Pancreas (tissue), 10 donors: ENCODE data around the gene CPT1B. TPM values are rescaled to one million over a fixed set of nuclear protein-coding genes. Genes with fewer than 3 reads are reported as not detected.

Source experiments
- ATAC-seq, 4 donors: fragments of 200-7000 bp; cut with Tn5 transposase; one replicate each; pipeline versions ENCODE4 v1.8.0 to v1.9.1; 2020; ENCODE audit warnings: mild to moderate bottlenecking in 4 of 4, moderate library complexity in 4 of 4
- DNase-seq, 6 donors: peaks; one replicate each; pipeline ENCODE4 v3.0.0-alpha.2; 2020
- FAIRE-seq: peaks from 2 replicates; lab custom pipeline; 2012; peaks lifted over from hg19 to GRCh38; lab: Jason Lieb, UNC
- H3K27ac ChIP-seq, 4 donors: fragments of 200-600 bp; sonication (generic); 1 replicate in 3 of 4; 2 replicates in 1 of 4; pipeline versions ENCODE4 v1.5.0 to v1.8.0; 2020
- H3K27me3 ChIP-seq, 4 donors: fragments of 200-600 bp; one replicate each; pipeline ENCODE4 v1.8.0; 2021
- H3K36me3 ChIP-seq, 3 donors: fragments of 200-600 bp; sonication (generic) in 1 of 3; one replicate each; pipeline versions ENCODE4 v1.5.0 to v1.8.0; 2020 to 2021
- H3K4me1 ChIP-seq, 3 donors: fragments of 200-600 bp; one replicate each; pipeline ENCODE4 v1.8.0; 2021
- H3K4me3 ChIP-seq, 4 donors: fragments of 200-600 bp; sonication (generic) in 2 of 4; one replicate each; pipeline versions ENCODE4 v1.5.0 to v1.8.0; 2020 to 2021
- H3K9me3 ChIP-seq, 4 donors: fragments of 200-600 bp; one replicate each; pipeline ENCODE4 v1.8.0; 2021
- CTCF ChIP-seq, 4 donors: fragments of 200-600 bp; sonication (generic) in 3 of 4; IDR thresholded peaks; one replicate each; pipeline versions ENCODE4 v1.5.0 to v1.8.0; 2021; ENCODE audit warnings: antibody characterized with exemption in 4 of 4
- WGBS, 2 donors: extraction: QIAGEN DNeasy Blood & Tissue Kit; methylation state at CpG; one replicate each; pipeline ENCODE4 v1.1.7; 2013; 5-methylcytosine and 5-hydroxymethylcytosine counted together
- intact Hi-C, 3 donors: fragments of 100-400 bp; cut with DNase I; formaldehyde crosslinking; loops; one replicate each; pipeline versions ENCODE4 v1.11.1 to v1.14.2; 2022
- polyA plus RNA-seq, 2 donors: library from polyadenylated mRNA; stranded (reverse); fragments of 200-250 nt; gene quantifications; one replicate each; pipeline ENCODE4 v1.2.3, GENCODE V29; 2013
- total RNA-seq, 6 donors: library from RNA; stranded (reverse); fragmentation: NEBNext Ultra II Directional in 4 of 6; extraction: Animal tissue kit (Norgen Biotek cat#: 25700) in 4 of 6; gene quantifications; one replicate each; pipeline versions ENCODE4 v1.2.1 to v1.2.4, GENCODE V29; 2021 to 2023
- donor health status: healthy with polysubstance abuse.
- donor health status: DM: no; HTN: no; CAD: no; lungs with moderate emphysema.
- donor health status: DM: no; HTN: no; CAD: no.
- donor health status: control.
- donor health status: control.
- donor health status: Bipolar disorder and iron deficiency.
- donor health status: DM: yes; HTN: yes; CAD: no.
- donor health status: DM: no; HTN: no; CAD: no.
- donor health status: DM: no; HTN: no; CAD: no.
- donor health status: DM: yes; HTN: yes; CAD: no.

The CPT1B gene
- total and polyA plus RNA-seq, 8 donors: 7.2 to 87.0 (median 13.6) TPM

- Histone ChIP-seq H3K4me1 (peaks cover 0 to 10% (median 0%) of the 10 kb centered on the region in 3 donors), H3K27ac (no peak overlapping the region), H3K9me3 (no peaks in the 10 kb centered on the region), H3K36me3 (no peaks in the 10 kb centered on the region), H3K4me3 (no peak overlapping the region), H3K27me3 (no peaks in the 10 kb centered on the region)
- FAIRE-seq (no peak), DNase-seq (peak in 2 of 6 donors; percentile 2 to 20), ATAC-seq (no peak)
- 93 to 96% methylated on average over 23 of the region's 23 CpGs for WGBS, 2 donors
- no peak for TF ChIP-seq CTCF (IDR thresholded peaks at IDR 0.05)
- intact Hi-C loops: no loop called here
Observed at GRCh38 chr22:50584106-50585096, 6.2 kb upstream of the CPT1B start.

GRCh38 chr22:50583294-50583861 lies 5.2 kb upstream of the CPT1B start:
- intact Hi-C loops: no loop called here
- WGBS, 2 donors: 7 to 9% methylated on average over 37 of the region's 37 CpGs
- no peaks in the 10 kb centered on the region for H3K27me3 ChIP-seq
- peak overlapping the region; percentile 44 to 91 (median 79) for H3K4me3 ChIP-seq
- FAIRE-seq (no peak), ATAC-seq (peak; percentile 23 to 49 (median 36)), DNase-seq (peak in 1 of 6 donors; percentile 8)
- TF ChIP-seq CTCF (IDR thresholded peaks at IDR 0.05): no peak
- H3K36me3 ChIP-seq: no peaks in the 10 kb centered on the region
- peaks cover 0 to 10% (median 0%) of the 10 kb centered on the region in 3 donors for H3K4me1 ChIP-seq
- no peaks in the 10 kb centered on the region for H3K9me3 ChIP-seq
- H3K27ac ChIP-seq: peak overlapping the region; percentile 96 to 99 (median 96)

- no peak for TF ChIP-seq CTCF (IDR thresholded peaks at IDR 0.05)
- 0% methylated on average over 82 to 96 of the region's 96 CpGs for WGBS, 2 donors
- Histone ChIP-seq H3K9me3 (no peaks in the 10 kb centered on the region), H3K4me1 (peaks cover 0 to 10% (median 0%) of the 10 kb centered on the region in 3 donors), H3K36me3 (no peaks in the 10 kb centered on the region), H3K4me3 (peak within 1 kb of the TSS; percentile 70 to 91 (median 88)), H3K27me3 (no peaks in the 10 kb centered on the region), H3K27ac (peak within 1 kb of the TSS; percentile 96 to 99 (median 96))
- intact Hi-C loops: no loop called here
- FAIRE-seq (peak; percentile 93), ATAC-seq (peak; percentile 94 to 98 (median 94)), DNase-seq (peak; percentile 98 to 100 (median 99))
Observed at GRCh38 chr22:50582493-50583293, 4.5 kb upstream of the CPT1B start, which contains the start of gene CHKB. TSS of gene CHKB (minus strand) at chr22:50582849. CDS start at chr22:50582781, 68 bp downstream.

GRCh38 chr22:50581950-50582492 lies 3.8 kb upstream of the CPT1B start:
- 5 to 6% methylated on average over 35 to 39 of the region's 39 CpGs for WGBS, 2 donors
- no peaks in the 10 kb centered on the region for H3K36me3 ChIP-seq
- ATAC-seq (peak in 2 of 4 donors; percentile 62), DNase-seq (peak in 1 of 6 donors; percentile 81), FAIRE-seq (no peak)
- H3K4me1 ChIP-seq: peaks cover 0 to 10% (median 0%) of the 10 kb centered on the region in 3 donors
- intact Hi-C loops: no loop called here
- H3K4me3 ChIP-seq: peak overlapping the region; percentile 70 to 91 (median 88)
- H3K27me3 ChIP-seq: no peaks in the 10 kb centered on the region
- no peak for TF ChIP-seq CTCF (IDR thresholded peaks at IDR 0.05)
- peak overlapping the region; percentile 96 to 99 (median 96) for H3K27ac ChIP-seq
- H3K9me3 ChIP-seq: no peaks in the 10 kb centered on the region
